ENCODE data around the gene CD6. TPM values are rescaled to one million over a fixed set of nuclear protein-coding genes. Genes with fewer than 3 reads are reported as not detected.
A peak's percentile ranks its signal among the peaks of the same experiment; 100 is the strongest.

CD6 gene
- total RNA-seq, 3 donors from 2014 or later = 2.3 to 4.3 (median 2.8) TPM

DNA sequence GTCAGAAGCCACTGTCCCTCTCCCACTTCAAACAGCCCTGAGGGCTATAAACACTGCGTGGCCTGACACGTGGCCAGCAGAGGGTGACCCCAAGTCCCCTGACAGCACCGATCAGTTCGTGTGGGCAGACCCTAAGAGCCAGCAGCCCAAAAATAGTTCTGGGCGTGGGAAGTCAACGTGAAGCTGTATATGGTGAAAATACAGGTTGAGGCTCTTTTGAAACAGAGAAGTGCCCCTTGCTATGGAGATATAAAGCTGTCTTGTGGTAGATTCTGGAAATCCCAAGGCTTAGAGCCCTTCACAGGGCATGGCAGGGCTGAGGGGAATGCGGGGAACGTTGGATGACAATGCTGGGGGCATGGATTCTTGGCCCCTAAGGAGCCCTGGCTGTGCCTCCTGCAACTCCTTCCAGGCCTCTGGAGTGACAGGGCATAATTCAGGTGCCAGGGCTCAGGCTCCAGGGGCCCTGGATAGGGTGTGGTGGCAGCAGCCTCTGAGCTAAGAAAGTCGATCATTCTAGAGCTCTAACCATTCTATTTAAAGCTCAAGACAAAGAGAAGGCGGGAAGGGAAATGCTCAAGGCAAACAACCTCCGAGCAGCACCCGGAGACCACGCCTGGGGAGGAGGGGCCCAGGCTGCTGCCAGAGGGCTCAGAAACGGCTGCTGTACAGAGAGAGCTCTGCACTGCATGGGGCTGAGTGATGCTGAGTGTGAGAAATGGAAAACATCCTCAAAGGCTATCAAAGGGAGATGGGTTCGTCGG, 70.5 kb downstream of the CD6 start:
- intact Hi-C loops (cut with DNase I, micrococcal nuclease) = no loop called here
- no peaks in the 10 kb centered on the region for H3K4me1 ChIP-seq (ENCODE audit: low read depth)
- TF ChIP-seq, protein P1, sequence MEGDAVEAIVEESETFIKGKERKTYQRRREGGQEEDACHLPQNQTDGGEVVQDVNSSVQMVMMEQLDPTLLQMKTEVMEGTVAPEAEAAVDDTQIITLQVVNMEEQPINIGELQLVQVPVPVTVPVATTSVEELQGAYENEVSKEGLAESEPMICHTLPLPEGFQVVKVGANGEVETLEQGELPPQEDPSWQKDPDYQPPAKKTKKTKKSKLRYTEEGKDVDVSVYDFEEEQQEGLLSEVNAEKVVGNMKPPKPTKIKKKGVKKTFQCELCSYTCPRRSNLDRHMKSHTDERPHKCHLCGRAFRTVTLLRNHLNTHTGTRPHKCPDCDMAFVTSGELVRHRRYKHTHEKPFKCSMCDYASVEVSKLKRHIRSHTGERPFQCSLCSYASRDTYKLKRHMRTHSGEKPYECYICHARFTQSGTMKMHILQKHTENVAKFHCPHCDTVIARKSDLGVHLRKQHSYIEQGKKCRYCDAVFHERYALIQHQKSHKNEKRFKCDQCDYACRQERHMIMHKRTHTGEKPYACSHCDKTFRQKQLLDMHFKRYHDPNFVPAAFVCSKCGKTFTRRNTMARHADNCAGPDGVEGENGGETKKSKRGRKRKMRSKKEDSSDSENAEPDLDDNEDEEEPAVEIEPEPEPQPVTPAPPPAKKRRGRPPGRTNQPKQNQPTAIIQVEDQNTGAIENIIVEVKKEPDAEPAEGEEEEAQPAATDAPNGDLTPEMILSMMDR (IDR thresholded peaks at IDR 0.05) = no peak
- H3K9me3 ChIP-seq = no peaks in the 10 kb centered on the region
- peak; percentile 62 to 84 (median 68) for DNase-seq
- H3K4me3 ChIP-seq = no peak overlapping the region
- ATAC-seq = peak; percentile 96
- H3K36me3 ChIP-seq (ENCODE audit: low read depth) = no peaks in the 10 kb centered on the region

DNA sequence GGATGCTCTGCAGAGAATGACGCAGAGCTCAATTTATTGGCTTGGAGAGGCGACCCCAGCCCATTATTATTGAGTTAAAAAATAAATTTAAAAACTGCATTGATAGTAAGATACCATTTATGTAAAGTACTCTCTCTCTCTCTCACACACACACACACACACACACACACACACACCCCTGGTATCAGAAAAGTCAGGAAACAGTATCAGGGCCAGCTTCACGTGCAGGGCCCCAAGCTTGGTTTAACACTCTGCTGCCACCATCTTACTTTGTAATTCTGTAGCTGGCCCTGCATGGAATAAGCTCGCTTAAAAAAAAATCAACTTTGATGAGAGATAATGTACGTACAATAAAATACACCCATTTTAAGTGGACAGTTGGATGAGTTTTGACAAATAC, 71.1 kb downstream of the CD6 start:
- Histone ChIP-seq H3K36me3 (ENCODE audit: low read depth) (no peaks in the 10 kb centered on the region), H3K4me3 (no peak overlapping the region), H3K4me1 (ENCODE audit: low read depth) (no peaks in the 10 kb centered on the region), H3K9me3 (no peaks in the 10 kb centered on the region)
- TF ChIP-seq, protein P1 (IDR thresholded peaks at IDR 0.05) = no peak
- DNase-seq (no peak), ATAC-seq (peak; percentile 39)
- intact Hi-C loops (cut with DNase I, micrococcal nuclease) = no loop called here

DNA sequence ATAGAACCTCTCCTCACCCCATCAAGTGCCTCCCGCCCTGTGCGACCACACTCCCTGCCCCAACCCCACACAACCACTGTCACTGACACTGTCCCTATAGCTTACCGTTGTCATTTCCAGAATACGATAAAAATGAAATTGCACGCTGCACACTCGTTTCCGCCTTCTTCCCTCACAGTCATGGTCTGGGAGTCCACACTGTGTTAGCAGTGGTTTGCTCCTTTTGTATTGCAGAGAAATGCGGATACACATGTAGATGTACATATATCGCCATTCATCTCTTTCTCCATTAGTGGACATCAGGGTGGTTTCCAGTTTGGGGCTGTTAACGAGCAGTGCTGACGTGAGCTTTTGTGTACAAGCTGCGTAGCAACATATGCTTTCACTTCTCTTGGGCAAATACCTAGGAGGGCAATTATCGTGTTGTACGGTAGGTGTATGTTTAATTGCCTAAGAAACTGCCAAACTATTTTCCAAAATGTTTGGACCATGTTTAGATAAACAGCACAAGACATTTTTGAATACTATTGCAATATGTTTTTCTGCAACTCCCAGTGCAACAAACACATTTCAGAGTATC, 71.6 kb downstream of the CD6 start:
- Histone ChIP-seq H3K4me1 (ENCODE audit: low read depth) (no peaks in the 10 kb centered on the region), H3K36me3 (ENCODE audit: low read depth) (no peaks in the 10 kb centered on the region), H3K4me3 (no peak overlapping the region), H3K9me3 (no peaks in the 10 kb centered on the region)
- ATAC-seq = peak; percentile 38
- TF ChIP-seq, protein P1 (IDR thresholded peaks at IDR 0.05) = no peak
- intact Hi-C loops (cut with DNase I, micrococcal nuclease) = no loop called here
- DNase-seq = no peak

GRCh38 chr11:61045271-61045670, 73.8 kb downstream of the CD6 start:
- TF ChIP-seq, protein P1 (IDR thresholded peaks at IDR 0.05) = no peak
- no peak for DNase-seq
- intact Hi-C loops (cut with DNase I, micrococcal nuclease) = no loop called here
- Histone ChIP-seq H3K9me3 (no peaks in the 10 kb centered on the region), H3K4me1 (ENCODE audit: low read depth) (no peaks in the 10 kb centered on the region), H3K4me3 (no peak overlapping the region), H3K36me3 (ENCODE audit: low read depth) (no peaks in the 10 kb centered on the region)
- no peak for ATAC-seq

DNA sequence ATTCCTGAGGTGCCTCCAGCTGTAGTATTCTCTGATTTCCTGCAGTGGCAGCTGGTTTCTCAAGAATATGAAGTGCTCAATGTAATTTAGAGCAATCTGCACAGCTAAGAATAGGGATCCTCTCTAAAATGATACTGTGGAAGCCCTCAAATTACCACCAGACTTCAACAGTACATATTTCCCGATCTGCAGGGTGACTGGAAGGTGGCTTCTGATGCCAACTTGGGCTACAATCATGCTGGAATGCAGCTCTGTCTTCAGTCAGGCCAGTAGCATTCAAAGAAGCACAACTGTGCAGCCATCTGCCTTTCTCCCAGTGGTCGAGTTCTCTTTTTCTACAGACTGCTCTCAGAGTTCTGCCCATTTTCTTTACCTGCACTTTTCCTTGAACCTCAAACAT, 75.4 kb downstream of the CD6 start:
- H3K9me3 ChIP-seq = no peaks in the 10 kb centered on the region
- no peak overlapping the region for H3K4me3 ChIP-seq
- H3K36me3 ChIP-seq (ENCODE audit: low read depth) = no peaks in the 10 kb centered on the region
- H3K4me1 ChIP-seq (ENCODE audit: low read depth) = no peaks in the 10 kb centered on the region
- DNase-seq (no peak), ATAC-seq (no peak)
- TF ChIP-seq, protein P1 (IDR thresholded peaks at IDR 0.05) = no peak
- intact Hi-C loops (cut with DNase I, micrococcal nuclease) = no loop called here
